T-helper 2 cell treated with Interferon-gamma antibody and Interleukin-4, amounts not matched to agents 5 μg/mL and 100 μg/mL, for 36 hours (primary cell): ENCODE data around the gene CRMP1.
"Not testable (repeated sequence)": the region's sequence is repeated elsewhere in the genome, so short reads cannot be mapped to it uniquely, and the experiment has no call there.

Experiments used
- DNase-seq: peaks from one replicate; pipeline ENCODE4 v3.0.0; 2021; ENCODE audit warnings: low spot score
- H3K27ac Mint-ChIP-seq: one replicate; pipeline ENCODE4 v1.8.0; 2021; ENCODE audit warnings: mild to moderate bottlenecking, mixed read lengths
- H3K27me3 Mint-ChIP-seq: one replicate; pipeline ENCODE4 v1.8.0; 2021; ENCODE audit warnings: low read depth, mixed read lengths
- H3K36me3 Mint-ChIP-seq: one replicate; pipeline ENCODE4 v1.8.0; 2021; ENCODE audit warnings: low read depth, mixed read lengths
- H3K4me1 Mint-ChIP-seq: one replicate; pipeline ENCODE4 v1.8.0; 2021; ENCODE audit warnings: low read depth, mixed read lengths
- H3K4me3 Mint-ChIP-seq: one replicate; pipeline ENCODE4 v1.8.0; 2022; ENCODE audit warnings: mild to moderate bottlenecking, moderate library complexity, mixed read lengths
- H3K9me3 Mint-ChIP-seq: one replicate; pipeline ENCODE4 v1.8.0; 2021; ENCODE audit warnings: mixed read lengths

CRMP1 gene

GRCh38 chr4:5869966-5870619 is 22.8 kb downstream of the CRMP1 start:
- Mint-ChIP-seq H3K27ac (no peak overlapping the region), H3K4me3 (no peak overlapping the region), H3K27me3 (peaks cover 10% of the 10 kb centered on the region)

DNA sequence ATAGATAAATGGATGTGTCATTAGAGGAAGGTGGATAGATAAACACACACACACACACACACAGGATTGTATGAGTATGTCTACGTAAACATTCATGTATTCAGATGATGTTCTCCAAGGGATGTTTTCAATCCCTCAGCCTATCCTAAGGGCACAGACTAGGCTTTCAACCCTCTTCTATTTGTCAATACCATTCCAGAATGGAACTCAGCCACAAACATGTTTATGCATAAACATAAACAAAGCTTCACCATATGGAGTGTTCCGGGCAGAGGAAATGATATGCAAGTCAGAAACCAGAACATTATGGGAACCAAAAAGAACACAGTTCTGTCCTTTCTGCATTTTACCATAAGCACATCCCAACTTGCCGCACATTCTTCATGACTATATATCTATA is 25.0 kb downstream of the CRMP1 start:
- DNase-seq: no peak
- Mint-ChIP-seq H3K4me1 (peaks cover 41% of the 10 kb centered on the region), H3K4me3 (no peak overlapping the region), H3K9me3 (no peaks in the 10 kb centered on the region), H3K27ac (no peak overlapping the region), H3K36me3 (no peaks in the 10 kb centered on the region), H3K27me3 (peaks cover 10% of the 10 kb centered on the region)

More at GRCh38 chr4:5869966-5870619, 22.8 kb downstream of the CRMP1 start:
- peaks cover 23% of the 10 kb centered on the region for H3K4me1 Mint-ChIP-seq
- H3K36me3 Mint-ChIP-seq: no peaks in the 10 kb centered on the region
- no peak for DNase-seq
- peaks cover 3% of the 10 kb centered on the region for H3K9me3 Mint-ChIP-seq

- Mint-ChIP-seq H3K4me3 (peak overlapping the region; percentile 48), H3K27ac (peak overlapping the region; percentile 60), H3K27me3 (peaks cover 10% of the 10 kb centered on the region), H3K4me1 (peaks cover 41% of the 10 kb centered on the region), H3K9me3 (no peaks in the 10 kb centered on the region), H3K36me3 (no peaks in the 10 kb centered on the region)
- no peak for DNase-seq
Observed at GRCh38 chr4:5866841-5867813, 25.8 kb downstream of the CRMP1 start.

- DNase-seq: peak; percentile 24
- Mint-ChIP-seq H3K9me3 (no peaks in the 10 kb centered on the region), H3K27me3 (peaks cover 10% of the 10 kb centered on the region), H3K4me3 (peak overlapping the region; percentile 62), H3K4me1 (peaks cover 40% of the 10 kb centered on the region), H3K36me3 (no peaks in the 10 kb centered on the region), H3K27ac (peak overlapping the region; percentile 58)
Observed at GRCh38 chr4:5865896-5866599, 26.8 kb downstream of the CRMP1 start.

GRCh38 chr4:5863461-5864113 is 29.3 kb downstream of the CRMP1 start:
- H3K27ac Mint-ChIP-seq: peak overlapping the region; percentile 28
- no peaks in the 10 kb centered on the region for H3K36me3 Mint-ChIP-seq
- peaks cover 34% of the 10 kb centered on the region for H3K4me1 Mint-ChIP-seq
- H3K4me3 Mint-ChIP-seq: peak overlapping the region; percentile 43
- H3K9me3 Mint-ChIP-seq: no peaks in the 10 kb centered on the region
- H3K27me3 Mint-ChIP-seq: peaks cover 5% of the 10 kb centered on the region
- DNase-seq: peak; percentile 70

DNA sequence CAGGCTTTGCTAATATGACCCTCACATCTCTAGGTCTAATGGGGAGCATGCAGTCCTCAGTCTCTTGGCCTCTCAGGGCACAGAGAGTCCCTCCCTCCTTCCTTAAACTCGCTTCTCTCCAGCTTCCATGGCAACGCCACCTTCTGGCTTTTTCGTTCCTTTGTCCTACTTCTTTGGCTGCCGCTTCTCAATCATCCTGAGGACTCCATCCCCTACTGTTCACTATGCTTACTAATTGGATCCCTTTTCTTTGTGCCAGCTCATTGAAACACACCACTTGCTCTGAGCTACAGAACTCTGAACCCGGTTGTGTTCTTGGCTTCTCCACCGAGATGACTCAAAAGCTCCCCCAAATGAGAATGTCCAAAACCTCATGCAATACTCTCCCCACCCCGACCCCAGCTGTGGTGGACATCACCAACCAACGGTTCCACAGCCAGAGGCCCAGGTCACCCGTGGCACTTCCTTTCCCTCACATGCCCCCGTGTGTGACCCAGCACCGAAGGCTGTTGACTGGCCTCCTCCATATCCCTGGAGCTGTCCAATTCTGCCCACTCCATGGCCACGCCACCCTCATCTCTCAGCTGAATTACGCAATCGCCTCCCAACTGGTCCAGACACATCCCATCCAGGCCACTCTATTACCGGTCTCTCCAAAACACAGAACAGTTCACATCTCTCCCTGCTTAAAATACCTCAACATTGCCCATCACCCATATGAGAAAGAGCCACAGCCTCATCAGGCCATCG is 34.7 kb downstream of the CRMP1 start:
- no peak overlapping the region for H3K4me3 Mint-ChIP-seq
- DNase-seq: no peak
- no peaks in the 10 kb centered on the region for H3K36me3 Mint-ChIP-seq
- H3K27ac Mint-ChIP-seq: no peak overlapping the region
- H3K4me1 Mint-ChIP-seq: peaks cover 1% of the 10 kb centered on the region
- no peaks in the 10 kb centered on the region for H3K9me3 Mint-ChIP-seq
- no peaks in the 10 kb centered on the region for H3K27me3 Mint-ChIP-seq

DNA sequence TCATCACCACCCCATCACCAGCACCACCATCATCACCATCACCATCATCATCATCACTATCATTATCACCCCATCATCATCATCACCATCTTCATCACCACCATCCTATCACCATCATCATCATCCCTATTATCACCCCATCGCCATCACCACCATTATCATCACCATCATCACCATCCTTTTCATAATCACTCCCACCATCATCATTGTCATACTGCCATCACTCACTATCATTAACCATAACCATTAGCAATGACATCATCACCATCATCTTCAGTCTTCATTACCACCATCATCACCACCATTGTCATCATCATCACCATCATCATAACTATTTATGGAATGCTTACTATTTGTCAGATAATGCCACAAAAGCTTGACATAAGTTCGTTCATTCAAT is 35.7 kb downstream of the CRMP1 start:
- no peaks in the 10 kb centered on the region for H3K4me1 Mint-ChIP-seq
- H3K27ac Mint-ChIP-seq: no peak overlapping the region
- DNase-seq: no peak
- H3K9me3 Mint-ChIP-seq: no peaks in the 10 kb centered on the region
- H3K4me3 Mint-ChIP-seq: no peak overlapping the region
- no peaks in the 10 kb centered on the region for H3K36me3 Mint-ChIP-seq
- no peaks in the 10 kb centered on the region for H3K27me3 Mint-ChIP-seq

GRCh38 chr4:5856362-5856761 is 36.5 kb downstream of the CRMP1 start:
- DNase-seq, H3K4me1 Mint-ChIP-seq, H3K4me3 Mint-ChIP-seq, H3K9me3 Mint-ChIP-seq, H3K27me3 Mint-ChIP-seq, H3K36me3 Mint-ChIP-seq, H3K27ac Mint-ChIP-seq: not testable (repeated sequence)

- Mint-ChIP-seq H3K9me3 (no peaks in the 10 kb centered on the region), H3K27ac (no peak overlapping the region), H3K4me3 (no peak overlapping the region), H3K36me3 (no peaks in the 10 kb centered on the region), H3K27me3 (peaks cover 6% of the 10 kb centered on the region), H3K4me1 (no peaks in the 10 kb centered on the region)
- no peak for DNase-seq
Observed at GRCh38 chr4:5854929-5855328, 38.0 kb downstream of the CRMP1 start.

DNA sequence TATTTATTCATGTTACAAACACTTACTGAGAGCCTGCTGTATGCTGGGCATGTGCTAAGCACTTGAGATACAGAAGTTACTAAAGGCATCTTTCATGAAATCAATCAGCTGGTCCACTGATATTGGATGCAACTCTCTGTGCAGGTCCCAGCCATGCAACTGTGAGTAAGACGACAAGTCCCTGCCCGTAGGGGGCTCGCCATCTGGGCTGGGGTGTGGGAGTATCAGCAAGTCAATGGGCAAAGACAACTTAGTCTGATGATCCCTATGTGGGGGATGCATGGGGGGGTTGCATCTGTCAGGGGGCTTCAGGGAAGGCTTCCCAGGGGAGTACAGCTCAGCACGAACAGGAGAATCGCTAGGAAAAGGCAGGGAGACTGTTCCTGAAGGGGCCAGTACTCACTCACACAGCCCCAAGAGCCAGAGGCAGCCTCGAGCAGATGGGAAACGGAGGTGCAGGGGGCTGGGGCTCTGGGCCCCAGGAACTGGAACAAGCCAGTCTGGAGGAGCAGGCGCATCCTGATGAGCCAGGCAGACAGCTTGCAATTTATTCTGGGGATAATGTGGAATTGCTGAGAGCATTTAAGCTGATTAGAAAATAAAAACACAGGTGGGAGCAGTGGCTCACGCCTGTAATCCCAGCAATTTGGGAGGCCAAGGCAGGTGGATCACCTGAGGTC is 40.2 kb downstream of the CRMP1 start:
- Mint-ChIP-seq H3K9me3 (no peaks in the 10 kb centered on the region), H3K4me1 (no peaks in the 10 kb centered on the region), H3K27ac (no peak overlapping the region), H3K27me3 (peaks cover 7% of the 10 kb centered on the region), H3K36me3 (no peaks in the 10 kb centered on the region), H3K4me3 (no peak overlapping the region)
- no peak for DNase-seq

GRCh38 chr4:5851637-5852301 is 41.1 kb downstream of the CRMP1 start:
- no peak overlapping the region for H3K4me3 Mint-ChIP-seq
- peaks cover 8% of the 10 kb centered on the region for H3K27me3 Mint-ChIP-seq
- DNase-seq: no peak
- H3K27ac Mint-ChIP-seq: no peak overlapping the region
- H3K36me3 Mint-ChIP-seq: no peaks in the 10 kb centered on the region
- H3K4me1 Mint-ChIP-seq: no peaks in the 10 kb centered on the region
- no peaks in the 10 kb centered on the region for H3K9me3 Mint-ChIP-seq
